HepG2 (cell line): ENCODE measurements around the gene AFAP1. TPM values are rescaled to one million over a fixed set of nuclear protein-coding genes. Genes with fewer than 3 reads are reported as not detected.
A peak's percentile ranks its signal among the peaks of the same experiment; 100 is the strongest.

Source experiments
- ATAC-seq: fragments of 200-7000 bp; cut with Tn5 transposase; 3 replicates; pipeline ENCODE4 v1.9.1; 2020; ENCODE audit warnings: mild to moderate bottlenecking, moderate library complexity
- BruUV-seq: library from RNA; stranded (reverse); fragments of 400-500 nt; replicated peaks from 2 replicates; lab custom pipeline; 2021; lab: Mats Ljungman, UMichigan
- CTCF ChIA-PET: fragments of 300-600 bp; formaldehyde crosslinking; extraction: SDS; loops from one replicate; lab custom pipeline; 2021; ENCODE audit warnings: low total read pairs, inconsistent platforms, low intra/inter-chr PET ratio; lab: Yijun Ruan, JAX
- POLR2A ChIA-PET: fragments of 350-600 bp; sonication (Branson Sonifier 250); formaldehyde crosslinking; loops from one replicate; lab custom pipeline; 2020; ENCODE audit warnings: antibody characterized with exemption, inconsistent platforms; lab: Yijun Ruan, JAX
- DNase-seq: peaks from one replicate; pipeline ENCODE4 v3.0.0-alpha.2; 2015; ENCODE audit warnings: low spot score
- FAIRE-seq: peaks from 3 replicates; lab custom pipeline; 2011; peaks lifted over from hg19 to GRCh38; lab: Jason Lieb, UNC
- H2AFZ ChIP-seq: one replicate; pipeline ENCODE4 v1.6.1; 2011; ENCODE audit warnings: low read length, inconsistent platforms
- H3K27ac ChIP-seq: fragments of 300-600 bp; 3 replicates; pipeline ENCODE4 v1.8.0; 2011; ENCODE audit warnings: mixed run types, mild to moderate bottlenecking, mixed read lengths, low read length, inconsistent platforms; ENCODE audit not compliant: insufficient read depth; ENCODE audit errors: extremely low read length
- H3K27me3 ChIP-seq, 2 experiments: fragments of 200-600 bp in 1 of 2; 2 replicates in 1 of 2; 3 replicates in 1 of 2; pipeline versions ENCODE4 v1.6.0 to v1.8.0; 2011; ENCODE audit warnings: low read length in 2 of 2, mild to moderate bottlenecking in 2 of 2, moderate library complexity in 2 of 2, inconsistent platforms in 1 of 2; ENCODE audit not compliant: insufficient read depth in 2 of 2, control insufficient read depth in 1 of 2
- H3K36me3 ChIP-seq, 2 experiments: fragments of 200-600 bp in 1 of 2; replicated peaks in 1 of 2; 2 replicates in 1 of 2; 3 replicates in 1 of 2; pipeline versions ENCODE4 v1.5.1 to v1.8.0; 2011; ENCODE audit warnings: low read length in 2 of 2, inconsistent platforms in 1 of 2; ENCODE audit not compliant: insufficient read depth in 2 of 2, control insufficient read depth in 1 of 2
- H3K4me1 ChIP-seq: 2 replicates; pipeline ENCODE4 v1.5.1; 2012; ENCODE audit warnings: low read length, inconsistent platforms; ENCODE audit not compliant: insufficient read depth
- H3K4me2 ChIP-seq: 2 replicates; pipeline ENCODE4 v1.6.0; 2011; ENCODE audit warnings: low read depth, low read length, inconsistent platforms
- H3K4me3 ChIP-seq, 3 experiments: fragments of 200-600 bp in 1 of 3; sonication (generic), shearing (Covaris generic) in 1 of 3; replicated peaks in 1 of 3; 2 replicates each; pipeline ENCODE4 v1.5.1; 2011 to 2016; ENCODE audit warnings: low read length in 3 of 3, inconsistent platforms in 2 of 3, low read depth in 2 of 3, mild to moderate bottlenecking in 2 of 3, control low read depth in 1 of 3, mixed read lengths in 1 of 3; ENCODE audit not compliant: insufficient read depth in 1 of 3
- H3K79me2 ChIP-seq: one replicate; pipeline ENCODE4 v1.6.1; 2011; ENCODE audit warnings: low read length, inconsistent platforms; ENCODE audit not compliant: insufficient read depth
- H3K9ac ChIP-seq: 2 replicates; pipeline ENCODE4 v1.6.0; 2011; ENCODE audit warnings: mild to moderate bottlenecking, low read depth, low read length, inconsistent platforms; ENCODE audit not compliant: insufficient read depth
- H3K9me3 ChIP-seq: 2 replicates; pipeline ENCODE4 v1.5.1; 2012; ENCODE audit warnings: mild to moderate bottlenecking, low read length
- H4K20me1 ChIP-seq: 2 replicates; pipeline ENCODE4 v1.6.0; 2011; ENCODE audit warnings: inconsistent platforms, mild to moderate bottlenecking, low read length, moderate library complexity; ENCODE audit not compliant: insufficient read depth
- CEBPB ChIP-seq: IDR thresholded peaks from 2 replicates; pipeline ENCODE4 v1.6.1; 2011; ENCODE audit warnings: low read depth, low read length, improper control_type of control experiment, borderline replicate concordance
- ESRRA ChIP-seq: sonication (generic); formaldehyde crosslinking; IDR thresholded peaks from 2 replicates; pipeline ENCODE4 v1.5.1; 2020; ENCODE audit warnings: mild to moderate bottlenecking, low read depth, missing genetic modification reagents
- RARG ChIP-seq: sonication (generic); formaldehyde crosslinking; IDR thresholded peaks from 2 replicates; pipeline ENCODE4 v1.4.0; 2020; ENCODE audit warnings: low read depth, mild to moderate bottlenecking, missing genetic modification reagents
- TBL1XR1 ChIP-seq: fragments of 150-350 bp; IDR thresholded peaks from 2 replicates; pipeline ENCODE4 v1.6.1; 2014; ENCODE audit warnings: borderline replicate concordance, low read length; ENCODE audit not compliant: partially characterized antibody
- WIZ ChIP-seq: sonication (generic); formaldehyde crosslinking; IDR thresholded peaks from 2 replicates; pipeline ENCODE4 v1.5.1; 2020; ENCODE audit warnings: mild to moderate bottlenecking, missing genetic modification reagents
- ZKSCAN8 ChIP-seq: IDR thresholded peaks from 2 replicates; pipeline ENCODE4 v1.6.1; 2016; ENCODE audit warnings: borderline replicate concordance, missing genetic modification reagents, missing compliant biosample characterization
- ZNF468 ChIP-seq: sonication (generic); formaldehyde crosslinking; IDR thresholded peaks from 2 replicates; pipeline ENCODE4 v1.8.0; 2022; ENCODE audit warnings: mild to moderate bottlenecking, moderate library complexity, missing genetic modification reagents
- ZNF558 ChIP-seq: sonication (generic); formaldehyde crosslinking; IDR thresholded peaks from 2 replicates; pipeline ENCODE4 v1.9.0; 2022; ENCODE audit warnings: mild to moderate bottlenecking, missing genetic modification reagents, borderline replicate concordance
- ZNF660 ChIP-seq: sonication (generic); formaldehyde crosslinking; IDR thresholded peaks from 2 replicates; pipeline ENCODE4 v1.5.1; 2020; ENCODE audit warnings: mild to moderate bottlenecking, low read depth, missing genetic modification reagents, borderline replicate concordance
- ZNF674 ChIP-seq: sonication (generic); formaldehyde crosslinking; IDR thresholded peaks from 2 replicates; pipeline ENCODE4 v1.5.0; 2020; ENCODE audit warnings: low read depth, mild to moderate bottlenecking, missing genetic modification reagents
- ZNF790 ChIP-seq: sonication (generic); formaldehyde crosslinking; IDR thresholded peaks from 2 replicates; pipeline ENCODE4 v1.8.0; 2022; ENCODE audit warnings: missing genetic modification reagents, mild to moderate bottlenecking, borderline replicate concordance
- WGBS: methylation state at CpG from one replicate; pipeline ENCODE4 v1.1.6; 2017; ENCODE audit warnings: low lambda C conversion rate; 5-methylcytosine and 5-hydroxymethylcytosine counted together
- in situ Hi-C: cut with HindIII; loops from 2 replicates; pipeline ENCODE4 v1.10.0; 2017; ENCODE audit warnings: low pct_unique_long_range_greater_than_20kb; ENCODE audit not compliant: extremely low pct_ligation_motif_present
- intact Hi-C: fragments of 100-400 bp; cut with micrococcal nuclease; formaldehyde crosslinking; loops from one replicate; pipeline ENCODE4 v1.10.0; 2022; ENCODE audit not compliant: unreplicated experiment
- polyA plus RNA-seq, 8 experiments: library from polyadenylated mRNA; depleted of rRNA in 3 of 8; stranded (reverse) in 7 of 8; unstranded in 1 of 8; fragments of >200 nt; fragmentation: Illumina TruSeq in 4 of 8; extraction: Trizol in 4 of 8; gene quantifications; 2 replicates each; pipeline versions ENCODE4 v1.2.1 to v1.2.3, GENCODE V29; 2011 to 2016; ENCODE audit warnings: low read depth in 4 of 8, missing spikeins in 1 of 8, mixed read lengths in 1 of 8; ENCODE audit not compliant: insufficient read depth in 1 of 8
- total RNA-seq, 5 experiments: library from RNA; depleted of rRNA; stranded (reverse); fragments of >200 nt; fragmentation: Illumina TruSeq; extraction: Trizol; gene quantifications; 2 replicates each; pipeline ENCODE4 v1.2.3, GENCODE V29; 2016; ENCODE audit warnings: low read depth in 1 of 5
- TF ChIP-seq, protein P1 (sequence below): sonication (generic); formaldehyde crosslinking; IDR thresholded peaks from 2 replicates; pipeline ENCODE4 v1.9.0; 2021; ENCODE audit warnings: missing genetic modification reagents, borderline replicate concordance
- TF ChIP-seq, protein P2 (sequence below): sonication (generic); formaldehyde crosslinking; IDR thresholded peaks from 2 replicates; pipeline ENCODE4 v1.5.0; 2020; ENCODE audit warnings: missing genetic modification reagents

The AFAP1 gene
- total and polyA plus RNA-seq, 2 of the 13 experiments (the other 11 are each of a cell fraction or from before 2014, with no cell fraction given): 2.5 TPM

DNA sequence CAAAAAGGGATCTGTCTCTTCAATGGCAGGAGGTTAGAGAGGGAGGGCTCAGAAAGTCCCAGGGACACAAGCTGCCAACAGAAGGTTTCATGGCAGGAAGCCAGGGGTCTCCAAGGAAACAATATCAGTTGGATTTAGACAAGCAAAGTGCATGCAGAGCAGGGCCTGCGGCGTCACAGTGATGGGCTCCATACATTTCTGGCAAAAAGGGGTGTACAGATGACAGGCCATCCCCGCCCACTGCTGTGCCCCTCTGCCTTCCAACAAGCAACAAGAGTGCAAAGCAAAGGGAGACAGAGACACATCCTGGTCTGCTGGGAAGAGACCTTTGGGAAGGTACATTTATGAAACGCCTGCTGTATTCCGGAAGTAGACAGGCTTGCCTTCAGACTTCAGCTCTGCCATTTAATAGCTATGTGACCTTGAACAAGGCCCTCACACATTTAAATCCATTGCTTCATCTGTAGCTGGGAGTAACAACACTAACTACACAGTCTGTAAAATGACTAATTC, 121.2 kb downstream of the AFAP1 start (continued):
- TF ChIP-seq, protein P1, sequence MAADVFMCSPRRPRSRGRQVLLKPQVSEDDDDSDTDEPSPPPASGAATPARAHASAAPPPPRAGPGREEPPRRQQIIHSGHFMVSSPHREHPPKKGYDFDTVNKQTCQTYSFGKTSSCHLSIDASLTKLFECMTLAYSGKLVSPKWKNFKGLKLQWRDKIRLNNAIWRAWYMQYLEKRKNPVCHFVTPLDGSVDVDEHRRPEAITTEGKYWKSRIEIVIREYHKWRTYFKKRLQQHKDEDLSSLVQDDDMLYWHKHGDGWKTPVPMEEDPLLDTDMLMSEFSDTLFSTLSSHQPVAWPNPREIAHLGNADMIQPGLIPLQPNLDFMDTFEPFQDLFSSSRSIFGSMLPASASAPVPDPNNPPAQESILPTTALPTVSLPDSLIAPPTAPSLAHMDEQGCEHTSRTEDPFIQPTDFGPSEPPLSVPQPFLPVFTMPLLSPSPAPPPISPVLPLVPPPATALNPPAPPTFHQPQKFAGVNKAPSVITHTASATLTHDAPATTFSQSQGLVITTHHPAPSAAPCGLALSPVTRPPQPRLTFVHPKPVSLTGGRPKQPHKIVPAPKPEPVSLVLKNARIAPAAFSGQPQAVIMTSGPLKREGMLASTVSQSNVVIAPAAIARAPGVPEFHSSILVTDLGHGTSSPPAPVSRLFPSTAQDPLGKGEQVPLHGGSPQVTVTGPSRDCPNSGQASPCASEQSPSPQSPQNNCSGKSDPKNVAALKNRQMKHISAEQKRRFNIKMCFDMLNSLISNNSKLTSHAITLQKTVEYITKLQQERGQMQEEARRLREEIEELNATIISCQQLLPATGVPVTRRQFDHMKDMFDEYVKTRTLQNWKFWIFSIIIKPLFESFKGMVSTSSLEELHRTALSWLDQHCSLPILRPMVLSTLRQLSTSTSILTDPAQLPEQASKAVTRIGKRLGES (CRISPR knock-in tag): no peak
- no peak for TF ChIP-seq ESRRA
- TF ChIP-seq ZKSCAN8 (CRISPR knock-in tag): peak; percentile 19; the same call in 1 of the 2 replicates
- TF ChIP-seq ZNF660 (CRISPR knock-in tag): no peak
- no peak for TF ChIP-seq ZNF558 (CRISPR knock-in tag)
- TF ChIP-seq ZNF468 (CRISPR knock-in tag): no peak
- TF ChIP-seq CEBPB: peak; percentile 11; the same call in 1 of the 2 replicates
- TF ChIP-seq ZNF674 (CRISPR knock-in tag): no peak
- TF ChIP-seq WIZ (CRISPR knock-in tag): no peak
- TF ChIP-seq, all 625 proteins: peak for 2

DNA sequence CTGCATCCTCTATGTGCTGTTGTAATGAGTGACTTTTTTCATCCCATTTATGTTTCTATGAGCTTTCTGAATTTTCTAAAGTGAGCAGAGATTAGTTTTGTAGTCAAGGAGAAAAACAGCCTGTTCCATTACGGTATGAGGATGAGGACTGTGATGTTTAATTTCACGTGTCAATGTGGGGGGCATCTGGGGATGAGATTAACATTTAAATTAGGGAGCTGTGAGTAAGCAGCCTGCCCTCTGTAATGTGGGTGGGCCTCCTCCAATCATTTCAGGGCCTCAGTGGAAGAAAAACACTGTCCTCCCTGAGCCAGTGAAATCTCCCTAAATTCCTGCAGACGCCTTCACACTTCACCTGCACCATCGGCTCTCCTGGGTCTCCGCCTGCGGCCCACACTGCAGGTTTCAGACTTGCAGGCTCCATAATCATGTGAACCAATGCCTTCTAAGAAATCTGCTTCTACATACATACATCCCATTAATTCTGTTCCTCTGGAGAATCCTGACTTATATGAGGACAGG, 121.7 kb downstream of the AFAP1 start:
- TF ChIP-seq, protein P2, sequence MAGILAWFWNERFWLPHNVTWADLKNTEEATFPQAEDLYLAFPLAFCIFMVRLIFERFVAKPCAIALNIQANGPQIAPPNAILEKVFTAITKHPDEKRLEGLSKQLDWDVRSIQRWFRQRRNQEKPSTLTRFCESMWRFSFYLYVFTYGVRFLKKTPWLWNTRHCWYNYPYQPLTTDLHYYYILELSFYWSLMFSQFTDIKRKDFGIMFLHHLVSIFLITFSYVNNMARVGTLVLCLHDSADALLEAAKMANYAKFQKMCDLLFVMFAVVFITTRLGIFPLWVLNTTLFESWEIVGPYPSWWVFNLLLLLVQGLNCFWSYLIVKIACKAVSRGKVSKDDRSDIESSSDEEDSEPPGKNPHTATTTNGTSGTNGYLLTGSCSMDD: no peak
- TF ChIP-seq RARG (no peak), ZNF790 (no peak), TBL1XR1 (no peak)
- Histone ChIP-seq H3K4me2 (no peak overlapping the region), H4K20me1 (no peaks in the 10 kb centered on the region), H3K36me3 (peaks cover 0 to 13% of the 10 kb centered on the region in 2 experiments; a peak in 3 of 5 replicates), H3K27ac (no peak overlapping the region), H3K79me2 (no peaks in the 10 kb centered on the region), H3K4me3 (no peak overlapping the region), H3K9me3 (no peaks in the 10 kb centered on the region), H3K27me3 (no peaks in the 10 kb centered on the region), H3K4me1 (peaks cover 28% of the 10 kb centered on the region), H3K9ac (no peak overlapping the region), H2AFZ (no peak overlapping the region)
- intact Hi-C loops (no loop called here), in situ Hi-C loops (no loop called here)
- no TSS peak for BruUV-seq
- FAIRE-seq (no peak), ATAC-seq (no peak), DNase-seq (no peak)
- whole genome bisulfite sequencing: 98% methylated on average over 6 of the region's 6 CpGs
- CTCF ChIA-PET: no interaction called here
- POLR2A ChIA-PET: no interaction called here
